RPMI7951 (cell line): ENCODE results near the gene BCL2. TPM values are rescaled to one million over a fixed set of nuclear protein-coding genes. Genes with fewer than 3 reads are reported as not detected.
"Not testable (repeated sequence)": the region's sequence is repeated elsewhere in the genome, so short reads cannot be mapped to it uniquely, and the experiment has no call there.

Source experiments
- DNase-seq: peaks from one replicate; pipeline ENCODE4 v3.0.0-alpha.2; 2012; ENCODE audit warnings: low read depth
- total RNA-seq: library from RNA; depleted of rRNA; stranded (reverse); fragments of >200 nt; shearing (Covaris generic); gene quantifications from 2 replicates; pipeline ENCODE4 v1.2.3, GENCODE V29; 2014

Gene BCL2
- total RNA-seq, 1 experiment from 2014 or later: 0.84 TPM

- no peak for DNase-seq
These were observed 84.7 kb downstream of the BCL2 start for GRCh38 chr18:63234841-63235240.

GRCh38 chr18:63234432-63234831, 85.1 kb downstream of the BCL2 start:
- no peak for DNase-seq

GRCh38 chr18:63233334-63233733, 86.2 kb downstream of the BCL2 start:
- no peak for DNase-seq

GRCh38 chr18:63232826-63233225, 86.7 kb downstream of the BCL2 start:
- no peak for DNase-seq

- DNase-seq: no peak
These were observed 89.6 kb downstream of the BCL2 start for GRCh38 chr18:63229971-63230370.

GRCh38 chr18:63225434-63225833, 94.1 kb downstream of the BCL2 start:
- no peak for DNase-seq

- no peak for DNase-seq
These were observed 94.9 kb downstream of the BCL2 start for GRCh38 chr18:63224630-63225029.

GRCh38 chr18:63223837-63224236, 95.7 kb downstream of the BCL2 start:
- DNase-seq: no peak

GRCh38 chr18:63220903-63221302, 98.7 kb downstream of the BCL2 start:
- DNase-seq: no peak

- no peak for DNase-seq
These were observed 101.1 kb downstream of the BCL2 start for GRCh38 chr18:63218472-63218871.

GRCh38 chr18:63216516-63217311, 102.9 kb downstream of the BCL2 start:
- no peak for DNase-seq

- DNase-seq: no peak
These were observed 105.5 kb downstream of the BCL2 start for GRCh38 chr18:63213936-63214671.

- no peak for DNase-seq
These were observed 106.2 kb downstream of the BCL2 start for GRCh38 chr18:63213331-63213900.

GRCh38 chr18:63210521-63210920, 109.0 kb downstream of the BCL2 start:
- DNase-seq: no peak

- DNase-seq: no peak
These were observed 110.9 kb downstream of the BCL2 start for GRCh38 chr18:63208676-63209075.

GRCh38 chr18:63207835-63208234, 111.7 kb downstream of the BCL2 start:
- no peak for DNase-seq

GRCh38 chr18:63207143-63207790, 112.3 kb downstream of the BCL2 start:
- DNase-seq: no peak

GRCh38 chr18:63206433-63207142, 113.0 kb downstream of the BCL2 start:
- DNase-seq: no peak

- no peak for DNase-seq
These were observed 113.7 kb downstream of the BCL2 start for GRCh38 chr18:63205791-63206252.

GRCh38 chr18:63203497-63203896, 116.1 kb downstream of the BCL2 start:
- no peak for DNase-seq

- no peak for DNase-seq
These were observed 116.7 kb downstream of the BCL2 start for GRCh38 chr18:63202828-63203227.

- DNase-seq: not testable (repeated sequence)
These were observed 118.1 kb downstream of the BCL2 start for GRCh38 chr18:63201456-63201855.
